ENCODE data around the gene APBB2. TPM values are rescaled to one million over a fixed set of nuclear protein-coding genes. Genes with fewer than 3 reads are reported as not detected.

APBB2 gene
- total and polyA plus RNA-seq, 2 experiments from 2014 or later = 35.8 to 74.8 TPM

GRCh38 chr4:41200486-41201017 is 13.8 kb downstream of the APBB2 start (continued):
- no peak for TF ChIP-seq CTCF (conservative IDR thresholded peaks at IDR 0.05; ENCODE audit: low read depth in 2 of 2)
- no peak for TF ChIP-seq ZNF114 (CRISPR knock-in tag; IDR thresholded peaks at IDR 0.05)
- no peak for TF ChIP-seq STAT1 (IDR thresholded peaks at IDR 0.05; ENCODE audit: unreplicated experiment)
- TF ChIP-seq ZNF331 (CRISPR knock-in tag; IDR thresholded peaks at IDR 0.05; ENCODE audit: low read depth) = no peak

GRCh38 chr4:41199788-41200187 is 14.6 kb downstream of the APBB2 start:
- TF ChIP-seq STAT1 (IDR thresholded peaks at IDR 0.05; ENCODE audit: unreplicated experiment) (no peak), ZNF114 (CRISPR knock-in tag; IDR thresholded peaks at IDR 0.05) (no peak), POLR2AphosphoS5 (IDR thresholded peaks at IDR 0.05; ENCODE audit: low read depth) (no peak), ZNF331 (CRISPR knock-in tag; IDR thresholded peaks at IDR 0.05; ENCODE audit: low read depth) (no peak), ZNF462 (CRISPR knock-in tag; IDR thresholded peaks at IDR 0.05) (no peak)
- no peaks in the 10 kb centered on the region for H3K27me3 ChIP-seq (ENCODE audit: insufficient read depth)
- H3K27ac Mint-ChIP-seq = no peak overlapping the region

More at GRCh38 chr4:41199788-41200187, 14.6 kb downstream of the APBB2 start:
- no peaks in the 10 kb centered on the region for H3F3A ChIP-seq (replicated peaks; ENCODE audit: low read depth)
- no peak overlapping the region for H3K4me2 ChIP-seq
- H4K20me1 ChIP-seq (replicated peaks; ENCODE audit: insufficient read depth) = peaks cover 3% of the 10 kb centered on the region; the same call in 1 of the 2 replicates
- DNase-seq (ENCODE audit: low spot score) (no peak), ATAC-seq (no peak)
- Mint-ChIP-seq H3K4me1 (peaks cover 33% of the 10 kb centered on the region), H3K9me3 (no peaks in the 10 kb centered on the region), H3K4me3 (no peak overlapping the region), H3K27me3 (ENCODE audit: insufficient read depth, low read depth, poor library complexity) (peaks cover 2% of the 10 kb centered on the region), H3K36me3 (ENCODE audit: low read depth) (no peaks in the 10 kb centered on the region)
- no peak overlapping the region for H3K4me3 ChIP-seq
- no peaks in the 10 kb centered on the region for H3K36me3 ChIP-seq (ENCODE audit: insufficient read depth)
- peaks cover 4% of the 10 kb centered on the region; the same call in 1 of the 2 replicates for H3K4me1 ChIP-seq (ENCODE audit: insufficient read depth)
- no peaks in the 10 kb centered on the region; the same call in none of the 2 replicates for H3K9me2 ChIP-seq (ENCODE audit: insufficient read depth)
- H2AFZ ChIP-seq = no peak overlapping the region
- peaks cover 98% of the 10 kb centered on the region for H3K79me2 ChIP-seq (replicated peaks; ENCODE audit: insufficient read depth)
- H3K27ac ChIP-seq (ENCODE audit: low read depth) = no peak overlapping the region
